NB4 (cell line): ENCODE results near the gene MFAP5.

ENCODE experiments used
- MYC ChIP-seq: IDR thresholded peaks from 2 replicates; pipeline ENCODE4 v1.6.1; 2011; ENCODE audit warnings: low read depth, low read length
- TF ChIP-seq, protein P1 (sequence below): IDR thresholded peaks from one replicate; pipeline ENCODE4 v1.5.1; 2012; ENCODE audit warnings: low read depth, low read length

DNA sequence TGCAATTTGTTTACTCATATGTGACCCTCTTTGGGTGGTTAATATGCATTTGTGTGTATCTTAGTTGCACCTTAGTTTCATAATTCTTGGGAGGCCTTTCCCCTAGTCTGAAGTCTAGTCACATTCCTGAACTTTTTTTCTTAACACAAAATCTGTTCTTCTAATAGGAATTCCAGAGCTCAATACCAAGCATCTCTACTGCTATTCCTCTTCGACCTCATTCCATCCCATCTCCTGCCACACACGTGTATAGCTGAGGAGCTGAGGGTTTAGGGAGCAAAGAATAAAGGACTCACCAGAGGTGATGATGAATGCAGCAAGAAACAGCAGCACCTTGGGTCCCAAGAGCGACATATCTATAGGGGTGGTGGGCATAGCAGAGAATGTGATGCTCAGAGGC lies 875 bp downstream of the MFAP5 start:
- TF ChIP-seq, protein P1, sequence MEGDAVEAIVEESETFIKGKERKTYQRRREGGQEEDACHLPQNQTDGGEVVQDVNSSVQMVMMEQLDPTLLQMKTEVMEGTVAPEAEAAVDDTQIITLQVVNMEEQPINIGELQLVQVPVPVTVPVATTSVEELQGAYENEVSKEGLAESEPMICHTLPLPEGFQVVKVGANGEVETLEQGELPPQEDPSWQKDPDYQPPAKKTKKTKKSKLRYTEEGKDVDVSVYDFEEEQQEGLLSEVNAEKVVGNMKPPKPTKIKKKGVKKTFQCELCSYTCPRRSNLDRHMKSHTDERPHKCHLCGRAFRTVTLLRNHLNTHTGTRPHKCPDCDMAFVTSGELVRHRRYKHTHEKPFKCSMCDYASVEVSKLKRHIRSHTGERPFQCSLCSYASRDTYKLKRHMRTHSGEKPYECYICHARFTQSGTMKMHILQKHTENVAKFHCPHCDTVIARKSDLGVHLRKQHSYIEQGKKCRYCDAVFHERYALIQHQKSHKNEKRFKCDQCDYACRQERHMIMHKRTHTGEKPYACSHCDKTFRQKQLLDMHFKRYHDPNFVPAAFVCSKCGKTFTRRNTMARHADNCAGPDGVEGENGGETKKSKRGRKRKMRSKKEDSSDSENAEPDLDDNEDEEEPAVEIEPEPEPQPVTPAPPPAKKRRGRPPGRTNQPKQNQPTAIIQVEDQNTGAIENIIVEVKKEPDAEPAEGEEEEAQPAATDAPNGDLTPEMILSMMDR: no peak
- TF ChIP-seq MYC: no peak
